HG03175 (cell line): ENCODE results near the gene ZNF521.

Source experiments
- ATAC-seq: cut with Tn5 transposase; IDR thresholded peaks from one replicate; pipeline ENCODE4 v1.9.1; 2021; ENCODE audit warnings: mild to moderate bottlenecking, moderate library complexity; ENCODE audit not compliant: unreplicated experiment

ZNF521 gene

DNA sequence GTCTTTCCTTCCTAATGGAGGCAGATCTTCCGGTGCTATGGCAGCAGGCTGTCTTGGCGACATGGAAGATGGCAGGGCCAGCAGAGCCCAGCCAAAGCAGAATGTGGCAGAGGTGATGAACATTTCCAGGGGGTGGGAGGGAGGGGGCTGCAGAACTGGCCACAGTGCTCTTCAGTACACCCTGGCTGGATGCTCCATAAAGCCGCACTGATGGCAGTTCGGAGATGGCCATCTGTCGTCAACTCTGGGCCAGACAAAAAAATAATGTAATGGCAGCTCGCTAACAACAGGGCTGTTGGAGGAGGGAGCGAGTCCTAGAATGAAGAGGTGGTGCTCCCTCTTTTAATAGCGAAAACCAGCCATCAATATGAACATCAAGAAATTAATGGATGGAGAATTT is 271.0 kb downstream of the ZNF521 start:
- no peak for ATAC-seq

DNA sequence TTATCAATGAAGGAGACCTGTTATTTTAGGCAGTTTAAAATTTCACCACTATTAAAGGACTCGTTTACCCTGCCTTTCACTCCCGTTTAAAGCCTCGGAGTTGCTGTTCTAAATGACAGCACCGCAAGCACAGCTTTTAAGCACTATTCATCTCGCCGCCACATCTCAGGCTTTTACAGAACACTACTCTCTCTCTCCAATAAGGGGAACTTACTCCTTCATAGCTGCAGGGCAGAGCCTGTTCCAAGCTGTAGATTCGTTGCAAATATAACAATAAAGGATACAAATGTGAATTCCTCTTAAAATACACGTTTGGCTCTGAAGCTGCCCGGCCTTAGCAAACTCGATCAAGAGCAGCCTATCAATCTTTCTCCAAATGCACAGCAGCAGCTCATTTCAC is 271.8 kb downstream of the ZNF521 start:
- ATAC-seq: no peak

DNA sequence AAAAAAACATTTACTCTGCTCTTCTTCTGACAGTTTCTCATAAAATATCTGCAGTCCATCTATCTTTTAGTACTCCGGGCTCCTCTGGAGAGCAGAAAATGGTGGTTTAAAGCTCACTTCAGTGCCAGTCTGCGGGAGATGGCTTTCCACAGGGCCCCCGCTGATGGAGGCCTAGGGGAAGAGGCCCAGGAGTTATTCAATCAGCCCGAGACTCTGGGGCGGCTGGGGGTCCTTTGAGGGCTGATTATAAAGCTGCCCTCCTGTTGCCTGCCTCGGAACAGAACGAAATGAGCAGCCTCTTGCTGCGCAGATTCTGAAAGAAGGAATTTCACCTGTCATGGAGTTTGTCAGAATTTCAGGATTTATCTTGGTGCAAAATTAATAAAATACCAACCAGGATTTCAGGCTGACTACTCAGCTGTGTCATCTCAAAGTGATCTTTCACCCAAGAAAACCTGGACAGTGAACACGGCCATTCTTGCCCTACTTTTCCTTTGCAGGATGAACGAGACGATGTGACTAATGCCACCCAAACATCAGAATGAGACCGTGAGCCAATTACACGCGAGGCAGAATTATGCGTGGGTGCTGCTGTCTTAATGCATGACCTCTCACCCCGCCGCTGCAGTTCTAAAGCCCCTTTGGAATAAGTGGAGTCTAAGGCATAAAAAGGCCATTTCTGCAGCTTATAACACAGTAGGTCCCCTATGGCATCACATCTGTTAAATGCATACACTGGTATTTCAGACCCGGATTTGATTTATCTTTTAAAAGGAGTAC is 273.8 kb downstream of the ZNF521 start:
- ATAC-seq: no peak

DNA sequence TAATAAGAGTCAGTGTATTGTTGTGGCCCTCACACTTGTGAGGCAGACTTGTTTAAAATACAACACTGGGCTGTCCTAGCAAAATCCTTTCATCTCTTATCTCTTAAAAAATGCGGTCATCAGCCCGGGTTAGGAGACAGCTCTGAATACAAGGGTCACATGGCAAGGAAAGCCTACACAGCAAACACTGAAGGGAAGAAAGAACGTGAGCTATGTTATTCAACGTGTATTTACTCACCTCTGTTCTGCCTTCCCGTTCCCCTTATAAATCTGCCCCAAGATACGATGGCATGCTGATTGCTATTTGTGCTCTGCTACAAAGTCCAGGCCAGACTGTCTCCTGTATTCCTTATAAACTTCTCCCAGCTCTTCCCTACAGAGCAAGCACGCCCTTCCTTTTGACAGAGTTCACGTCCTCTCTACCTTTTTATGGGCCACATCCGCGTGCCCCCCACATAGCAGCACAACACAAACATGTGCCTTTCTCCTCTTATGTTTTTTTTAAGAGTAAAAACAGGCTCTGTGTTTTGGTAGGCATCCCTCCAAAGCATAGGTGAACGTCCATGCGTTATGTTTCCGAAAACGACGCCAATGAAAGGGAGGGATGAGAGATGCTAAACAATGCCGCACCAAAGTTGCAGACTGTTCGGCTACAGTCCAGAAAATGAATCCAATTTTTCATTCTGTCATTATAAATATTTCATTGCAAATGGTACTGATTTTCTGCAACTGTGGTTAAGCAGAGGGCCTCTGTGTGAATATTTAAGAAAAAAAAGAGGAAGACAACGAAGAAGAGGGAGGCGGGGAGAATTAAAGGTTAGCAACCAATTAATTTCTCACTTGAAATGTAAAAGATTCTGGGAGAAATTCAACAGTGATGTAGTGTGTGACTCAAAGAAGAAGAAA is 274.7 kb downstream of the ZNF521 start:
- ATAC-seq: no peak

DNA sequence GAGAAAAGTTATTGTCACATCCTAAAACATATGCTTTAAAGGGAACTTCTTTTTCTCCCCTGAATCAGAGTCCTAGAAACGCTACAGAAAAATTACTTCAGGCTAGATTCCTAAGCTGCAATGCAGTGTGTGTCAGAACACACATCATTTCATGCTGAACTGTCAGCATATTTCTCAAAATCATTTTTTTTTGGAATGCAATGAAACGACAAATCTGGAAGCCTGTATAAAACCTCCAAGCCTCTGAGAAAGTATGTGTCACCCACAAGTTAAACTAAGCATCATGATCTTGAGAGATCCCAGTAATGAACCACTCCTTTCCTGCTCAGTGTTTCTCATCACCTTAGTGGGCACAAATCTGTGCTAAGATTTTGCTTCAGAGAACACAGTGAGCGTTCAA is 276.2 kb downstream of the ZNF521 start:
- no peak for ATAC-seq

DNA sequence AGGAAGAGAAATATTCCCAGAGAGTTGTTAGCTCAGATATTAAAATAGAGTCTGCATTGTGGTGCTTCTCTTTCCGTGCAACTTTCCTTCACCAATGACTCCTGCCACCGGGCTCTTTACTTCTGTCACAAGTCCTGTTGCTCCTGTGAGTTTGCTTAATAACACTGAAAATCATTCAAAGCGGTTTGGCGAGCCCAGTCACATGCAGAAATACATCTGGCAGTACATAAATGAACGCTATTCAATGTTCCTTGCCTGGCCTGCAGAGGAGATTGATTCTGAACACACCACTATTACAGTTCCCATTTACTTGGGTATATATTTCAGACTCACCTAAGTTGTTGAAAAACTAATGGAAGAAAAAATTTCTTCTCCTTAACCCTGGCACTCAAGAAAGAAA is 276.6 kb downstream of the ZNF521 start:
- ATAC-seq: no peak

DNA sequence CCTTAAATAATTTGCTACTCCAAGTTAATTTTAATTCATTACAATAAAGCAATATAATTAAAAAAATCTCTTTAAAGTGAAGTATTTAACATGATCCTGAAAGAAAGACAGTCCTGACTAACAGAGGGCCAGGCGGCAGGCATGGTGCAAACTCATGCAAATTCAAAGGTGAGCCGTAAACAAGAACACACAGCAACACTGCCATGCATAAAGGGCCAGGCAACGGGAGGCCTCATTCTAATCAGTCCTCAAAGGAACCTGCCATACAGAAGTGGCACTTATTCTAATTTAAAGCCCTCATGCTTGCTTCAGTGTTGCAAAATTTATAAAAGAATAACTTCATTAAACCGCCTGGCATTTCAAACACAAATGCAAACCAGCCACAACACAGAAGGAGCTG is 277.0 kb downstream of the ZNF521 start:
- no peak for ATAC-seq

DNA sequence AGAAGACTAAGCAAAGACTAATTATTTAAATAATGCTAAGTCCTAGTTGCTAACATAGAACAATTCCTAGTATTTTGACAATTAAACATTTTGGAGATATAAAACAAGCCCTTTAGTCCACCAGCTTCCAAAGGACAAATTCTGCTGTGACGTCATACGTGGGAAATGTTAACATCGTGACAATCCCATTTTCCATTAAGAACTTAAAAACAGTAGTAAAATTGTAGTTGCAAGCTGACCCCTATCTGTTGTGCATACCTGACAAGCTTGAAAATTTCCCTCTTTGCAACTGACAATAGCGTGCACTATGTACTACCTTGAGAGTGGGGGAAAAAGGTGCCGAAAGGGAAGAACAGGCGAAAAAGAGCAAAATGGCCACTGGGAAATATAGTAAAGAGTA is 279.8 kb downstream of the ZNF521 start:
- ATAC-seq: no peak

DNA sequence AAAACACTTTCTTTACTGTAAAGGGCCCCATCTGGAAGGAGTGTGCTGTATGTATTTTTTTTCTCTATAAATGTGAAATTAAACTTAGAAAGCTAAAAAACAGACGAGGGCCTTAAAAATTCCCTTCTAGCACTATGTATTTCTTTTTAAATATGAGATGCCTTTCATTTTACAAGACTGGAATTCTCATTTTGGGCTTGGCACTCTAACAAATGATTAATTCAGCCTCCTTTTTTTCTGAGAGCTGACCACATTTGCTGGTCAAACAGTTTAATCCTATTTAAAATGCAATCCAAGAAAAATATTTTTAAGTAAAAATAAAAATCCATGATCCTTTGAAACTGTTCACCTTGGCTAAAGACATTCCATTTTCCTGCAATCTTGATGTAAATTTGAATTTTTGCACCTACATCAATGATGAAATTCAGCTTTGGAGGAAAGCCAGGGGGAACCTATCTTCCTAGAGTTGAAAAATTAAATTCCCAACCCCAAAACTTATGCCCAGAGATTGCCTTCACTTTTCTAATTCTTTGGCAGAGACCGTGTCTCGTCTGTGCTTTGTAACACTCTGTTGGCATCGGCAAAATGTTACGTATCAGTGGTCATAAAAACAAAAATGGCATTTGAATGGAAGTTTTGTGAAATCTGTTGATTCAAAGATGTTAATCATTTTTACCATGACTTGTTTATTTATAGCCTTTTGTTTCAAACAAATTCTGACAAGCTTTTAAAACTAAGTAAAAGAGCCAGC is 284.5 kb downstream of the ZNF521 start:
- ATAC-seq: no peak

DNA sequence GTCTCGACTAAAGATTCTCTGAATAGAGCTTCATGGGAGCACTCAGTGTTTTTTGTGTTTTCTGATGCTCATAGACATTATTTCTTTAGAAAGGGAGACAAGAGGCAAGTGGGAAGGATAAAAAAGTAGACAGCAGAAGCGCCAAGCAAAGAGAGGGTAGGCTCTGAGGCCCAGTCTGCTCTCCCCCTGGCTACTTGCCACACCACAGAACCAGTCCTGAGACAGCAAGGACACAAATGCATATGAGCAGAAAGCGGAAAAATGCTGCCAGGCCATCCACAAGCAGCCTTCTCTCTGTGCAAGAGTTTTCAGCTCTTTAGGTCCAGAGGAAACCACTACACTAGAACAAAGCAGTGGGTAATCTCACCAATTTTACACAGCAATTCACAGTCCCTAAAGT is 285.4 kb downstream of the ZNF521 start:
- ATAC-seq: no peak

DNA sequence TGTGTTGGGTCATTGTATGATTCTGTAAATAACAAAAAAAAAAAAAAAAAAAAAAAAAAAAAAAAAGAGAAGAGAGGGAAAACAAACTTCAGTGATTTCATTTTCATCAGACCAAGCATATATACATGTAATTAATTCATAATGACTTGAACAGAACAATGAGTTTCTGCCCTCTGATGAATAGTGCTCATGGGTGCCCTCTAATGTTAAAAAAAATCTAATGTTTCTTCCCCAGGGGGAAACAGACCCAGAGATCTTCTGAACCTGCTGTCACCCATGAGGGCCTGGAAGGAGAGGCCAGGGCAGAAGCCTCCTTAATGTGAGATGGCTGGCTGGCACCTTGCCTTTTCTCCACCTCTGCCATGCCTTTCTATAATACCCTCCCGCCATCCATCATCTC is 289.2 kb downstream of the ZNF521 start:
- no peak for ATAC-seq

DNA sequence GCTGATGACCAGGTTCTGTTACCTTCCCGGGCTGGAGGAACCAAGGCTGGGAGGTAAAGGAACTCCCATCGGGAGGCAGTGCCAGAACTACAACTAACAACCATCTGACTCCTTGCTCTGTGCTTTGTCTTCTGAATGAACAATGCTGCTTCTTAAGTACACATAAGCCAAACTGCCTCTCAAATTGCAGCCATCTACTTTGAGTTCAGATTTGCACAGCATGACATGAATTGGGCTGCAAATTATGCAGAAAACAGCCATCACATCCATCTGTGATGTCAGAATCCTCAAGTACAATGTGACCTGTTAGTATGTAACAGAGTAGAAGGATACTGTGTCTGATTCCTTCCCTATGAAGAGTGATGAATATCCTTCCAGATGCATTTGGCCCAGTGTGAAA is 290.6 kb downstream of the ZNF521 start:
- no peak for ATAC-seq

DNA sequence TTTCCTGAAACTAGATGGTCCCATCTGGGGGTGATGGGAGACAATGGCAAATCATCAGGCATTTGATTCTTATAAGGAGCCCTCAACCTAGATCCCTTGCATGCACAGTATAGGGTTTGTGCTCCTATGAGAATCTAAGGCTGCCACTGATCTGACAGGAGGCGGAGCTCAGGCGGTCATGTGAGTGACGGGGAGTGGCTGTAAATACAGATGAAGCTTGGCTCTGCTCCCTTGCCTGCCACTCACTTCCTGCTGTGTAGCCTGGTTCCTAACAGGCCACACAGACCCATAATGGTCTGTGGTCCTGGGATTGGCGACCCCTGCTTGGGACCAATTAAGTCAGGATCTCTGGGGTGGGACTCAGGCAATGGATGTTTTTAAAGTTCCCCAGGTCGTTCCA is 293.4 kb downstream of the ZNF521 start:
- ATAC-seq: no peak

DNA sequence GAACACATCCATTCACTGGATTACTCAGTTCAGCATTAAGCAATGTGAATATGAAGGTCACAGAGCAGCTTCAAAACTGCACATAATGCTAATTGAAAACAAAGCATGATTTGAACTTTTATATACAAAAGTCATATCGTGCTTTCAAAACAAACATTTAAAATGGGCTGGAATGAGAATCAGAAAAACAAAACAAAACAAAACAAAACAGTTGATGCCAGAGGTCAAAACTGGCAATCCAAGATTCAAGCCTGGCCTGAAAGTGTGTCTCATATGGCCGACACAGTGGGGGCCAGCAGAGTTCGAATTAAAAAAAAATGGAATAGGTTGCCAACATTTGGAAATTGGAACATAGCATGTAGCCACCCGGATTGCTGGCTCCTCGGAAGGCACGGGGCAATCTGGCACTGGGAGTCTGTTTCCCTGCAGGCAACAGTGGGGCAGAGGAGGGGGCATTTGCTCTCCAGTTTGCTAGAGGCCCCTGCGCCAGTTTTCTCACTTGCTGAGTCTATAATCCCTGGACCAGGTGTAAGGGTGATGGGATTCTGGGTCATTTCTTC is 294.4 kb downstream of the ZNF521 start:
- ATAC-seq: no peak

DNA sequence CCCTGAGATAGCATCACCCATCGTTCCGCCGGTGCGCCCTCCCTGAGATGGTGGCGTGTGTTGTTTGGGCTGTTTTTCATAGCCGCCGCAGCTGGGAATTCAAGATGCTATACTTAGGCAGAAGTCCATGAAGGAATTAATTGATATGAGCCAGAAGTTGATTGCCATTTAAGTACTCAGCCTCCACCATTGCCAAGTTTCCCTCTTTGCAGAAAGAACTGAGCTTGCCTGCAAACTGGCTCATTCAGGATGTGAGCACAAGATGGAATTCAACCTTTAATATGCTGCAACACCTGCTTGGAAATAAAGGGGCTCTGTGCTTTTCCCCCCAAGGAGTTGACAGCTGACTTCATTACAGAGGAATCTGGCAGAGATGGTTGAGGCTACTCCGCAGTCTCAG is 295.5 kb downstream of the ZNF521 start:
- no peak for ATAC-seq

DNA sequence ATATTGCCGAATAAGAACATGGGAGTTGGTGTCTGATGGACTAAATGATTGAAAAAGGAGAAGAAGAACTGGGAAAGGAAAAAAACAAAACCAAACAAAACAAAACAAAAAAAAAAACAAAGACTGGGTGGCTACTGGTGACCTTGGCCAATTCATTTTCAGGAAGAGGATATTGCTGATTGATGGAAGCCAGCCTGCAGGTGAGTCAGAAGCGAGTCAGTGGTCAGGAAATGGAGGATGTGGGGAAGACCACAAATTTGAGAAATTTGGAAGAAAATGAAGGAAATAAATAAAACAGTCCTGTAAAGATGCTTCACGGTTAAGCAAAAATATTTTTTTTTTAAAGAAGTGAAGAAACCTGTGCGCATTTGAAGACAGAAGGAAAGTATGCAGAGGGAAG is 296.9 kb downstream of the ZNF521 start:
- no peak for ATAC-seq

DNA sequence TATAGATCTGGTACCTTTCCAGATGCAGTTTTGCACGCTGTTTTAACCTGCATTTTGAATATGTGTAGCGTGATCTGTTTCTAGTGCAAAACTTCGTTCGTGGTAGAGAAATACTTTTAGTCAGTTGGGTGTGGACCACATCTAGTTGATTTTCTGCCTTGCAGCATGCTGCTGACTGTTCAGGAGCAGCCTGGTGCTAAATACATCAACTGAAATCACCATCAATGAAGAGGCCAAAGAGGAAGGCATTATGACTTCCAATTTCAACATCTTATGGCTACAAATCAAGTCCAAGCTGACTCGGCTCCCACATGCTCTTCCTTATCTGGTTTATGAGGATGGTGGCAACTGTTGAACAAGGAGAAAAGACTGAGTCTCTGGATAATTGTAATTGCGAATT is 298.5 kb downstream of the ZNF521 start:
- ATAC-seq: no peak

DNA sequence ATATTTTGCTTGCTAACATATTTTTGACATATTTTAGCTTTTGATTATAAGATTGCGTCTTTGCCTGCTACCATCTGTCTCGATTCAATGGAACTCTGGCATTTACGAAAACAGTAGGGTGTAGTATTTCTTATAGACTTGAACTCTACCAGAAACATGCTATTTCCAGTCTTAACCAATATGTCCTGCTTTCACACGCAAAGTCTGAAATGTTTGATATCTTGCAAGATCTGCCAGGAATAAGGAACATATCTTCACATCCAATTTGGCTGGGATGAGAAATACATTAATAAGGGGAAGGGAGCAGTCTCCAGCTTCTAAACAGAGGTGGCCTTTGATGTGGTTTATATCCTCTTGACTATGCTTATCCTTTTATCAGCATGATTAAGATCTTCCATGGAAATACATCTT is 299.4 kb downstream of the ZNF521 start:
- no peak for ATAC-seq

DNA sequence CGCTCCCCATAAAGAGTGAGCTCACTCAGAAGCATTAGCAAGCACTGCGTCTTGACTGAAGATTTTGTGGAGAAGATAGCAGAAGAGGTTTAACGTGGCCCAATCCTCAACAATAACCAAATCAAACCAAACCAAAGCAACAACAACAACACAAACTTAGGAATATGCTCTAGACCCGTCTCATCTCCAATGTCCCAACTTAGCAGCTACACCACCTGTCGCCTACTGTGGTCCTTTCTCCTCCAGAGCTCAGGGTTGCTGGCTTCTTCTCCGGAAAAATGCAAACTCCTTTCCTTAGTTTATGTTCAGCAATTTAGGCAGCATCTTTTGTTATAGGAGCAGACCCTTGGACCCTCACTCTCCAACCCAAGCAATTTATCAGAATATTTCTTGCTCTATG is 301.4 kb downstream of the ZNF521 start:
- no peak for ATAC-seq

DNA sequence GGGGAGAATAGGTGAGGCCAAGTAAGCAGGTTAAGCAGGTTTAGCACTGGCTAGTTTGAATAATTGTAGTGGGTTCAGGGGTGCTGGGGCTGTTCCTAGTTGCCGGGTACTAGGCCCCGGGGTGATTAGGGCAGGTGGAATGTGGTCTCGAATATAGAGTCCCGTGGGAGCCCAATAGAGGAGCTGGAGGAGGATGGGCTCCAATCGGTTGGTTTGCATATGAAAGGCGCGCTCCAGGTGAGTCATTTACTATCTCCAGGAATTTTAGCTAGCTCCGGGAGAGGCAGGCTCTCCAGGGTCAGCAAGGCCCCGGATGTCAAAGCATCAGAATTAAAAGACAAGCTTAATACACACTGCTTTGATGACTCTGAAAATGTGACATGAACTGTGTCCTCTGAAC is 304.0 kb downstream of the ZNF521 start:
- ATAC-seq: no peak

DNA sequence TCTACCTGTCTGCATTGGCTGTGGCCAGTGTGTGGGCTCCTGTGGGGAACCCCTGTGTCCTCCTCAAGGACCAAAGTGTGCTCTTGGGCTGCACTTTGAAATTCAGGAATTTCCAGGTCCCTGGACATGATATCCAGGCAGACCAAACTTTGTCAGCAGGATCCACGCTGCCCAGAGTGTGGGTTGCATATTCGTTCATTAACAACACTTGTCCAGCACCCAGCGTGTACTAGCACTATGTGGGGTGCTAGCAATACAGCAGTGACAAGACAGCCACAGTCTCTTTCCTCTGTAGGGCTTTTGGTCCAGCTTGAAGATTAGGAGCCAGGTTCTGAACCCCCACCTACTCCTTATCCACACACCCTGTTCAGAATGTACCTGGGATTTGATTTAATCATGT is 304.5 kb downstream of the ZNF521 start:
- ATAC-seq: no peak
